KG1 (cell line): Measurements from ENCODE around the gene XNDC1N.

Experiments
- DNase-seq: peaks from one replicate; lab custom pipeline; 2025; lab: John Stamatoyannopoulos, UW

Gene XNDC1N

GRCh38 chr11:71927820-71928736 lies at the start of gene XNDC1N:
XNDC1N (minus strand) TSS chr11:71928594; CDS start chr11:71923353, 5,241 bp downstream.
- DNase-seq, result peak; percentile 100

GRCh38 chr11:71977743-71978418 lies 49.5 kb upstream of the XNDC1N start:
- peak; percentile 78 for DNase-seq

GRCh38 chr11:71977090-71977489 lies 48.7 kb upstream of the XNDC1N start:
- no peak for DNase-seq

GRCh38 chr11:71976551-71976950 lies 48.2 kb upstream of the XNDC1N start:
- DNase-seq, result no peak

- DNase-seq, result no peak
These were observed 43.3 kb upstream of the XNDC1N start for GRCh38 chr11:71971680-71972079.

GRCh38 chr11:71964641-71965040 lies 36.2 kb upstream of the XNDC1N start:
- DNase-seq, result no peak

GRCh38 chr11:71963468-71963867 lies 35.1 kb upstream of the XNDC1N start:
- DNase-seq, result no peak

- DNase-seq, result no peak
These were observed 34.1 kb upstream of the XNDC1N start for GRCh38 chr11:71962428-71963038.

- no peak for DNase-seq
These were observed 27.6 kb upstream of the XNDC1N start for GRCh38 chr11:71955898-71956456.

GRCh38 chr11:71951741-71952310 lies 23.4 kb upstream of the XNDC1N start:
- DNase-seq, result no peak

GRCh38 chr11:71949034-71949433 lies 20.6 kb upstream of the XNDC1N start:
- no peak for DNase-seq

GRCh38 chr11:71948314-71949027 lies 20.1 kb upstream of the XNDC1N start:
- DNase-seq, result no peak

- no peak for DNase-seq
These were observed 19.1 kb upstream of the XNDC1N start for GRCh38 chr11:71947498-71947897.

- DNase-seq, result no peak
These were observed 17.8 kb upstream of the XNDC1N start for GRCh38 chr11:71946144-71946571.

GRCh38 chr11:71940561-71941219 lies 12.3 kb upstream of the XNDC1N start:
- DNase-seq, result no peak

GRCh38 chr11:71937826-71938225 lies 9.4 kb upstream of the XNDC1N start:
- no peak for DNase-seq

- DNase-seq, result no peak
These were observed 8.4 kb upstream of the XNDC1N start for GRCh38 chr11:71936825-71937224.

- DNase-seq, result no peak
These were observed 7.0 kb upstream of the XNDC1N start for GRCh38 chr11:71935338-71935925.

- DNase-seq, result no peak
These were observed 5.8 kb upstream of the XNDC1N start for GRCh38 chr11:71934213-71934612.

GRCh38 chr11:71933141-71933933 lies 4.9 kb upstream of the XNDC1N start:
- DNase-seq, result no peak
